Mucosa of descending colon (tissue), 3 donors: Measurements from ENCODE around the gene EIPR1. TPM values are rescaled to one million over a fixed set of nuclear protein-coding genes. Genes with fewer than 3 reads are reported as not detected.
A peak's percentile ranks its signal among the peaks of the same experiment; 100 is the strongest.
"Not testable (repeated sequence)": the region's sequence is repeated elsewhere in the genome, so short reads cannot be mapped to it uniquely, and the experiment has no call there.

Experiments
- ATAC-seq: fragments of 200-7000 bp; cut with Tn5 transposase; one replicate; pipeline ENCODE4 v1.9.1; 2020; ENCODE audit warnings: mild to moderate bottlenecking, moderate library complexity
- DNase-seq, 3 donors: peaks; one replicate each; pipeline ENCODE4 v3.0.0-alpha.2; 2020
- H3K36me3 ChIP-seq: fragments of 200-600 bp; one replicate; pipeline ENCODE4 v1.8.0; 2021; ENCODE audit warnings: low read depth, mild to moderate bottlenecking
- H3K4me1 ChIP-seq: fragments of 200-600 bp; one replicate; pipeline ENCODE4 v1.8.0; 2021; ENCODE audit warnings: low read depth, mild to moderate bottlenecking
- H3K4me3 ChIP-seq: fragments of 200-600 bp; one replicate; pipeline ENCODE4 v1.8.0; 2021; ENCODE audit warnings: mild to moderate bottlenecking
- H3K9me3 ChIP-seq: fragments of 200-600 bp; one replicate; pipeline ENCODE4 v1.8.0; 2021; ENCODE audit warnings: mild to moderate bottlenecking
- CTCF ChIP-seq: fragments of 200-600 bp; IDR thresholded peaks from one replicate; pipeline ENCODE4 v1.8.0; 2022; ENCODE audit warnings: antibody characterized with exemption, mild to moderate bottlenecking
- intact Hi-C, 2 donors: fragments of 100-400 bp; cut with DNase I in 1 of 2; cut with micrococcal nuclease in 1 of 2; formaldehyde crosslinking; loops; one replicate each; pipeline versions ENCODE4 v1.11.0 to v1.11.1; 2022; cut with DNase I, micrococcal nuclease
- total RNA-seq, 3 donors: library from RNA; stranded (reverse); fragmentation: NEBNext Ultra II Directional in 2 of 3; extraction: Animal tissue kit (Norgen Biotek cat#: 25700) in 2 of 3; gene quantifications; one replicate each; pipeline versions ENCODE4 v1.2.1 to v1.2.4, GENCODE V29; 2021 to 2023
- donor health status: DM: no; HTN: no; CAD: no; lungs with moderate emphysema.
- donor health status: DM: no; HTN: no; CAD: no.
- donor health status: DM: no; HTN: yes; CAD: no.

EIPR1 gene
- total RNA-seq, 3 donors from 2014 or later = 15.9 to 27.1 (median 25.0) TPM

GRCh38 chr2:3181416-3182010, 196.1 kb downstream of the EIPR1 start:
- Histone ChIP-seq H3K9me3 (no peaks in the 10 kb centered on the region), H3K4me3 (no peak overlapping the region), H3K36me3 (no peaks in the 10 kb centered on the region), H3K4me1 (no peaks in the 10 kb centered on the region)
- intact Hi-C loops = no loop called here
- no peak for DNase-seq
- TF ChIP-seq CTCF = no peak
- no peak for ATAC-seq

DNA sequence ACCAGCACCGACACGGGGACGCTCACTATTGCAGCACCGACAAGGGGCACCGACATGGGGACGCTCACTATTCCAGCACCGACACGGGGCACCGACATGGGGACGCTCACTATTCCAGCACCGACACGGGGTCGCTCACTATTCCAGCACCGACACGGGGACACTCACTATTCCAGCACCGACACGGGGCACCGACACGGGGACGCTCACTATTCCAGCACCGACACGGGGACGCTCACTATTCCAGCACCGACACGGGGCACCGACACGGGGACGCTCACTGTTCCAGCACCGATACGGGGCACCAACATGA, 196.8 kb downstream of the EIPR1 start:
- H3K36me3 ChIP-seq, H3K9me3 ChIP-seq, H3K4me3 ChIP-seq, intact Hi-C loops, DNase-seq, H3K4me1 ChIP-seq: not testable (repeated sequence)
- peak; percentile 31 for ATAC-seq

- Histone ChIP-seq H3K36me3 (no peaks in the 10 kb centered on the region), H3K4me1 (no peaks in the 10 kb centered on the region), H3K4me3 (no peak overlapping the region), H3K9me3 (no peaks in the 10 kb centered on the region)
- intact Hi-C loops = no loop called here
- peak; percentile 28 for ATAC-seq
- no peak for TF ChIP-seq CTCF
- DNase-seq = no peak
Measured at GRCh38 chr2:3180082-3180908, 197.3 kb downstream of the EIPR1 start.

DNA sequence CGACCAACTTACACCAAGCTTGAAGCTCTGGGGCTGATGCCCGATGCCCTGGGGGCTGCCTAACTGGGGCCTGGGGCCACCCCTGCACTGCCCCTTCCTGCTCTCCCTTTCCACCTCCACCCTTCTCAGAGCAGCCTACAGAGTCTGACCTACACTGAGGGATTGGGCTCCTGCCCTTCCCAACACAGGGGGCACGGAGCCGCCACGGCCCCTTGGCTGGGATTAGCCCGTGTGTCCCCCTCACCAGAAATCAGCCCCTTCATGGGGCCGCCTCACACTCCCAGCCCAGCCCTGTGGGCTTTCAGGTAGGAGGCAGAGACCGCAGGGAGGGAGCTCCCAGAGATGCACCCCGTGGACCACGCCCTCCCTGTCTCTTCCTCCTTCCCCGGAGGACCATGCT, 198.0 kb downstream of the EIPR1 start:
- ATAC-seq (no peak), DNase-seq (no peak)
- TF ChIP-seq CTCF = no peak
- no peaks in the 10 kb centered on the region for H3K36me3 ChIP-seq
- no peaks in the 10 kb centered on the region for H3K4me1 ChIP-seq
- no peaks in the 10 kb centered on the region for H3K9me3 ChIP-seq
- intact Hi-C loops = no loop called here
- H3K4me3 ChIP-seq = no peak overlapping the region

GRCh38 chr2:3179208-3179607, 198.4 kb downstream of the EIPR1 start:
- ATAC-seq = no peak

More at GRCh38 chr2:3179208-3179607, 198.4 kb downstream of the EIPR1 start:
- Histone ChIP-seq H3K9me3 (no peaks in the 10 kb centered on the region), H3K36me3 (no peaks in the 10 kb centered on the region), H3K4me1 (no peaks in the 10 kb centered on the region), H3K4me3 (no peak overlapping the region)
- no peak for DNase-seq
- intact Hi-C loops = no loop called here
- no peak for TF ChIP-seq CTCF
